Fibroblast of mammary gland (primary cell): ENCODE results near the gene SFI1.
A peak's percentile ranks its signal among the peaks of the same experiment; 100 is the strongest.

Experiments used
- DNase-seq: peaks from one replicate; pipeline ENCODE4 v3.0.0-alpha.2; 2010; ENCODE audit warnings: low read depth
- H3K4me3 ChIP-seq: 2 replicates; pipeline ENCODE4 v1.5.1; 2011; ENCODE audit warnings: low read depth, mild to moderate bottlenecking, low read length, moderate library complexity; ENCODE audit not compliant: control insufficient read depth
- TF ChIP-seq, protein P1 (sequence below): conservative IDR thresholded peaks from 2 replicates; pipeline ENCODE4 v1.5.1; 2011; ENCODE audit warnings: low read depth, low read length, inconsistent platforms; ENCODE audit not compliant: control insufficient read depth, insufficient read depth

The SFI1 gene

DNA sequence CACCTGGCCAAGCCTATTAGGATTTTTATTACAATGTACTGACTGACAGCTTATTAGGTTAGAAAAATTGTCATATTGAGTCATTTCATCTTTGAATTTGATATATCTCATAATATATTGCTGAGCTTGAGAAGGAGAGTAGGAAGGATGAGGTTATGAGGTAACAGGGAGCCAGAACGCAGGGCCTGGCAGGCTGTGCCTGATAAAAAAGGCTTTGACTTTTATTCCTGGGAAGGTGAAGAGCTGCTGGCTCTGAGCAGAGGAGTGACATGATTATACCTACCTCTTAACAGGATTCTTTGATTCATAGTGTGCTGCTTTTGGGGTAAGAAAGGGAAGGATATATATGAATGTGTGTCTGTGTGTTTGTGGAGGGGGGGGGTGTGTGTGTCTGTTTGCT lies 70.9 kb downstream of the SFI1 start:
- DNase-seq = no peak
- no peak overlapping the region for H3K4me3 ChIP-seq
- TF ChIP-seq, protein P1, sequence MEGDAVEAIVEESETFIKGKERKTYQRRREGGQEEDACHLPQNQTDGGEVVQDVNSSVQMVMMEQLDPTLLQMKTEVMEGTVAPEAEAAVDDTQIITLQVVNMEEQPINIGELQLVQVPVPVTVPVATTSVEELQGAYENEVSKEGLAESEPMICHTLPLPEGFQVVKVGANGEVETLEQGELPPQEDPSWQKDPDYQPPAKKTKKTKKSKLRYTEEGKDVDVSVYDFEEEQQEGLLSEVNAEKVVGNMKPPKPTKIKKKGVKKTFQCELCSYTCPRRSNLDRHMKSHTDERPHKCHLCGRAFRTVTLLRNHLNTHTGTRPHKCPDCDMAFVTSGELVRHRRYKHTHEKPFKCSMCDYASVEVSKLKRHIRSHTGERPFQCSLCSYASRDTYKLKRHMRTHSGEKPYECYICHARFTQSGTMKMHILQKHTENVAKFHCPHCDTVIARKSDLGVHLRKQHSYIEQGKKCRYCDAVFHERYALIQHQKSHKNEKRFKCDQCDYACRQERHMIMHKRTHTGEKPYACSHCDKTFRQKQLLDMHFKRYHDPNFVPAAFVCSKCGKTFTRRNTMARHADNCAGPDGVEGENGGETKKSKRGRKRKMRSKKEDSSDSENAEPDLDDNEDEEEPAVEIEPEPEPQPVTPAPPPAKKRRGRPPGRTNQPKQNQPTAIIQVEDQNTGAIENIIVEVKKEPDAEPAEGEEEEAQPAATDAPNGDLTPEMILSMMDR = no peak

DNA sequence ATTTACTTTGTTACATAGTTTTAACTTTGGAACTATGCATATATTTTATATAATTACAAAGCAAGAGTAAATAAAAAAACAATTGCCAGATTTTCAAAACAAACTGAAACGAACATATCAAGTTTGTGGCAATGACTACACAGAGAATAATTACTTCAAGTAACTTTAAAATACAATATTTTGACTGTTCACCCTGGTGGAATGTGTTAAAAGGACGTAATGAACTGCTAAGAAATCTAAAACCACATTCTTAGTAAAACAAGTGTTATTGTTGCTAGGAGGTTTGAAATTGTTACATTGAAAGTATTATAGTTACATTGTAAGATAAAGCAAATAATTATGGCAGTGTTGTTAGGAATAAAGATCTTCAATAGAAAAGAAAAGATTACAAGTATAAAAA lies 71.4 kb downstream of the SFI1 start:
- TF ChIP-seq, protein P1 = no peak
- DNase-seq = no peak
- H3K4me3 ChIP-seq = no peak overlapping the region

DNA sequence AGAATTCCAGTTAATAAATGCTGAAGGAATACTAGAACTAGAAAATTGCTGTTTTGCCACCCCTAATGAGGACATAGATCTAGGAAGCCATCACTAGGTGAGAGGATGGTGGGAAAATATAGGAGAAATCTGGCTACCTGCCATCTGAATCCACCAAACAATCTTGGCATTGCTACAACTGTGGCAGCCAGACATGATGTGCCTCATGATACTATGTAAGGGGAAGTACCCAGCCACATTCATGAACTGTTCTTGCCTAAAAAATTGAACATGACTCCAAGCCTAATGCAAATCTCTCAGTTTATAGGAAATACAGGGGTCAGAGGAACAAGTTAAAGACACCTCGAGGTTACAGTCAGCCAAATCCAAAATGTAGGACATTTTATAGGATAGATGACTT lies 72.8 kb downstream of the SFI1 start:
- no peak for DNase-seq
- no peak overlapping the region for H3K4me3 ChIP-seq
- TF ChIP-seq, protein P1 = no peak

DNA sequence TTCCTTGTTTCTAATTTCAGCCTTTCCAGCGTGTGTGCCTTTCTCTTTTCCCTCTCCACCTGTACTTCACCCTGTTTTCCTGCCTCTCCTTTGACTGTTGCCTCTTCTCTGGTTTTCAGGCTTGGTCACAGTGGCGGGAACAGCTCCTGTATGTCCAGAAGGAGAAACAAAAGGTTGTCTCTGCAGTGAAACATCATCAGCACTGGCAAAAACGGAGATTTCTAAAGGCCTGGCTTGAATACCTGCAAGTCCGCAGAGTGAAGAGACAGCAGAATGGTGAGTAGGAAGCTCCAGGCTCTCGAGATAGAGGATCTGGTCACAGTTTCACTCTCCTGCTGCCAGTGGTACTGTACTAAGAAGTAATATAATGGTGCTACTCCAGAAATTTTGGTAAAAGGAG lies 76.6 kb downstream of the SFI1 start:
- TF ChIP-seq, protein P1 = no peak
- no peak overlapping the region for H3K4me3 ChIP-seq

DNA sequence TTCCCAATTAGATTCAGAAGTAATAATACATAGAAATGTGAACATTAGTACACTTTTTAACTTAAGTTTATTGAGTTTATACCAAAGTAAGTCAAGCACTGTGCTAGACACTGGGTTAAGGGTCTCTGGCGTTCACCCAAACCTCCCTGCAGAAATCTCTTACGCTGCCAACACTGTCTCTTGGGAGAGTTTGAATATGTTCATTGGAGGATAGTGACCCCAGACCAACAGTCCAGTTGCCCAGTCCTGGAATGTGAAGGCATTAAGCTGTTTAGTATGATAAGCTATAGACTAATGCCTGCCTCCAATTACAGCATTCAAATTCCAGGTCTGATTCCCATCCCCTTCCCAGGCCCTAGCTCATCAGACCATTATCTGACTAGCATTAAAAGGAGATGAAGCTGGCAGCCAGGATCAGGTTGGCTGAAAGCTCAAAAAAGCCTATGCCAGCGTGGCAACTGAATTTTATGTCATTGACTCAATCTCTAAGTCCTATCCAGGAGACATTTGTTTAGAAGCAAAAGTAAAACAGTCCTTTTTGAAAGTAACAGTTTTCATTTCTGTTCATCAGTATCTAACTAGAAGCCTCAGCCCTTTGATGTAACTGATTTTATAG lies 77.8 kb downstream of the SFI1 start:
- DNase-seq = peak; percentile 43
- no peak overlapping the region for H3K4me3 ChIP-seq
- TF ChIP-seq, protein P1 = no peak

More for the DNA sequence above, 76.6 kb downstream of the SFI1 start:
- DNase-seq = no peak

DNA sequence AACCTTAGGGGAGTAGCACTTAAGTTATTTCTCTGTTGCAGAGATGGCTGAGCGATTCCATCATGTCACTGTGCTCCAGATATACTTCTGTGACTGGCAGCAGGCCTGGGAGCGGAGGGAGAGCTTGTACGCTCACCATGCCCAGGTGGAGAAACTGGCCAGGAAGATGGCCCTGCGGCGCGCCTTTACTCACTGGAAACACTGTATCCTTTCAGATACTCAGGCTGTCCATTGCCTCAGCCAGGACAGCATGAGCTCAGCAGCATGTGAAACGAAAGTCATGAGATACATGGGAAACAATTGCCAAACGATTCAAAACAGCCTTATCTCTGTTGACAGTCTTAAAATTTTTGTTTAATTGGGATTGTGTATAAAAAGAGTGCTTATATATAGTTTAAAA lies 78.9 kb downstream of the SFI1 start:
- TF ChIP-seq, protein P1 = no peak
- H3K4me3 ChIP-seq = no peak overlapping the region
- DNase-seq = no peak

DNA sequence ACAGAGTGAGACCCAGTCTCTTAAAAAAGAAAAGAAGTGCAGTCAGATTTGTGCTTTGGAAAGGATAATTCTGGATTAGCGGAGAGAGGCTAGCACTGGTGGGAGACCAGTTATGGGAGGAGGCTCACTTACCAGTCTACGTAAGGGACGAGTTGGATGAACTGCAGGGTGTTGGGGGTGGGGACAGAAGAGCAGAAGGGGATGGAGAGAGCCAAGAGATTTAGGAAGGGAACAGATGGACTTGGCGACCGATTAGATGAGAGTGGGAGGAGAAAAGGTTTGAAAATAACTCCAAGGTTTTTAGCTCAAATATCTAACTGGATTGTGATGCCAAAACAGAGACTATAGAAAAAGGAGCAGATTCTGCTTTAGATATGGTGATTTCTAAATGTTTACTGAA lies 81.4 kb downstream of the SFI1 start:
- H3K4me3 ChIP-seq = no peak overlapping the region
- TF ChIP-seq, protein P1 = no peak
- DNase-seq = no peak
